ENCODE measurements around the gene UNC45B. TPM values are rescaled to one million over a fixed set of nuclear protein-coding genes. Genes with fewer than 3 reads are reported as not detected.

UNC45B gene
- total and polyA plus RNA-seq, 2 of the 4 experiments (the other 2 are of a cell fraction) = not detected

DNA sequence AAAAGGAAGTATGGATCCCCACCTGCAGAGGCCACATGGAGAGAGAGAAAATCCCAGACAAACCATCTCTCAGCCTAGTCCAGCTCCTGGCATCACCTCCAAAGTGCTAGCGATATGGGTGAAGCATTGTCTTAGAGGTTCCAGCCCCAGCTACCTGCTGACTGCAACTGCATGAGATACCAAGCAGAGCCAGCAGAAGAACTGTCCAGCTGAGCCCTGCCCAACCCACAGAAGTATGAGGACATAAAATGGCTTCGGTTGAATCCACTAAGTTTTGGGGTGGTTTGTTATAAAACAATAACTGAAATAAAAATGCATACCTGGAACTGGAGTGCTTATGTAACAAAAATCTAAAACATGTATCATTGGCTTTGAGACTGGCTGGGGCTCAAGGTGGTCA lies 74.8 kb downstream of the UNC45B start:
- no peaks in the 10 kb centered on the region for H4K20me1 ChIP-seq (ENCODE audit: insufficient read depth, low read length)
- WGBS, 2 experiments (ENCODE audit: extremely low coverage in 2 of 2, insufficient read length in 1 of 2) = no CpG with 5 or more reads among the region's 2 CpGs
- H3K9me1 ChIP-seq (ENCODE audit: insufficient read depth, low read length) = no peaks in the 10 kb centered on the region
- H2AK9ac ChIP-seq (replicated peaks; ENCODE audit: low read depth, low read length, poor library complexity) = no peak overlapping the region
- H3K14ac ChIP-seq (replicated peaks; ENCODE audit: low read depth, low read length) = no peak overlapping the region
- H4K5ac ChIP-seq (ENCODE audit: low read depth, low read length) = no peak overlapping the region
- no peaks in the 10 kb centered on the region for H3K36me3 ChIP-seq (ENCODE audit: control insufficient read depth, insufficient read depth, low read length)
- no TSS peak for BruUV-seq (replicated peaks)
- H3K9me3 ChIP-seq (ENCODE audit: control insufficient read depth, insufficient read depth, low read length) = peaks cover 3% of the 10 kb centered on the region; the same call in 1 of the 2 replicates
- H3K4me1 ChIP-seq (ENCODE audit: control insufficient read depth, insufficient read depth, low read length) = no peaks in the 10 kb centered on the region
- H3K23ac ChIP-seq (ENCODE audit: low read depth, low read length) = no peak overlapping the region
- H3K27ac ChIP-seq (ENCODE audit: insufficient read depth, low read length) = no peak overlapping the region
- dilution Hi-C loops (cut with HindIII; ENCODE audit: low sequenced_read_pairs, unreplicated experiment) (no loop called here), in situ Hi-C loops (cut with MboI; ENCODE audit: low sequenced_read_pairs) (no loop called here), intact Hi-C loops (cut with micrococcal nuclease) (no loop called here)
- H2BK20ac ChIP-seq (ENCODE audit: low read depth, low read length) = no peak overlapping the region
- H2BK120ac ChIP-seq (ENCODE audit: low read depth, low read length) = no peak overlapping the region
- no peak overlapping the region for H2BK5ac ChIP-seq (ENCODE audit: low read depth, low read length, poor library complexity, severe bottlenecking)
- no peak overlapping the region for H3K4ac ChIP-seq (ENCODE audit: low read depth, low read length)
- DNase-seq (no peak), ATAC-seq (ENCODE audit: low read depth) (no peak)
- H4K91ac ChIP-seq (ENCODE audit: insufficient read depth, low read depth, low read length) = no peak overlapping the region
- H3K56ac ChIP-seq (ENCODE audit: extremely low read depth, insufficient read depth, low read length) = no peak overlapping the region
- TF ChIP-seq, protein P1, sequence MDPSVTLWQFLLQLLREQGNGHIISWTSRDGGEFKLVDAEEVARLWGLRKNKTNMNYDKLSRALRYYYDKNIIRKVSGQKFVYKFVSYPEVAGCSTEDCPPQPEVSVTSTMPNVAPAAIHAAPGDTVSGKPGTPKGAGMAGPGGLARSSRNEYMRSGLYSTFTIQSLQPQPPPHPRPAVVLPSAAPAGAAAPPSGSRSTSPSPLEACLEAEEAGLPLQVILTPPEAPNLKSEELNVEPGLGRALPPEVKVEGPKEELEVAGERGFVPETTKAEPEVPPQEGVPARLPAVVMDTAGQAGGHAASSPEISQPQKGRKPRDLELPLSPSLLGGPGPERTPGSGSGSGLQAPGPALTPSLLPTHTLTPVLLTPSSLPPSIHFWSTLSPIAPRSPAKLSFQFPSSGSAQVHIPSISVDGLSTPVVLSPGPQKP (IDR thresholded peaks at IDR 0.05; ENCODE audit: borderline replicate concordance, low read depth, low read length) = no peak
- no peak overlapping the region for H2AFZ ChIP-seq (replicated peaks; ENCODE audit: low read length, poor library complexity)
- H3K9ac ChIP-seq (ENCODE audit: low read depth, low read length) = no peak overlapping the region
- no peak overlapping the region for H3K4me2 ChIP-seq (ENCODE audit: low read depth, low read length)
- H3K27me3 ChIP-seq (ENCODE audit: control insufficient read depth, insufficient read depth, low read length) = no peaks in the 10 kb centered on the region; the same call in 1 of the 2 replicates
- no peak overlapping the region for H2AK5ac ChIP-seq (ENCODE audit: low read depth, low read length)
- H3K4me3 ChIP-seq (ENCODE audit: insufficient read depth, low read depth, low read length) = no peak overlapping the region
- no peaks in the 10 kb centered on the region for H3K79me1 ChIP-seq (ENCODE audit: low read depth in 1 of 2, low read length in 2 of 2)
- no peak overlapping the region for H2BK15ac ChIP-seq (ENCODE audit: low read depth, low read length)
- ChIA-PET CTCF (no interaction called here), POLR2A (ENCODE audit: unreplicated experiment) (interaction anchor here (0.6 kb wide), 1 partner anchor 22 kb away, joined by 3 read pairs; no protein-coding TSS in a partner anchor)
- no peak overlapping the region for H3K18ac ChIP-seq (ENCODE audit: low read depth, low read length)
- no peak overlapping the region for H4K8ac ChIP-seq (ENCODE audit: low read depth in 2 of 2, low read length in 2 of 2)

Measured in IMR-90 (cell line).